SK-N-SH (cell line): ENCODE data around the gene SMARCA1. TPM values are rescaled to one million over a fixed set of nuclear protein-coding genes. Genes with fewer than 3 reads are reported as not detected.
"Not testable (repeated sequence)": the region's sequence is repeated elsewhere in the genome, so short reads cannot be mapped to it uniquely, and the experiment has no call there.

Source experiments
- CTCF ChIA-PET: fragments of 300-600, 350-600 bp; formaldehyde crosslinking; extraction: SDS; loops from one replicate; lab custom pipeline; 2021; lab: Yijun Ruan, JAX
- POLR2A ChIA-PET: fragments of 350-600 bp; sonication (Branson Sonifier 250); formaldehyde crosslinking; extraction: SDS; loops from one replicate; lab custom pipeline; 2020; ENCODE audit warnings: antibody characterized with exemption, inconsistent platforms; lab: Yijun Ruan, JAX
- DNase-seq: peaks from one replicate; pipeline ENCODE4 v3.0.0; 2012
- H2AFZ ChIP-seq: fragments of 200-600 bp; sonication (generic); 2 replicates; pipeline ENCODE4 v1.8.1; 2016; ENCODE audit warnings: antibody characterized with exemption, mild to moderate bottlenecking, low read depth
- H3F3A ChIP-seq: fragments of 200-600 bp; sonication (generic); replicated peaks from 2 replicates; pipeline ENCODE3; 2016; ENCODE audit warnings: antibody characterized with exemption, mild to moderate bottlenecking; ENCODE audit not compliant: insufficient read depth
- H3K27ac ChIP-seq, 2 experiments: fragments of 200-500 bp in 1 of 2; fragments of 200-600 bp in 1 of 2; sonication (Bioruptor generic) in 1 of 2; sonication (generic), shearing (Covaris generic) in 1 of 2; 2 replicates each; pipeline versions ENCODE4 v1.5.1 to v1.6.1; 2014 to 2016; ENCODE audit warnings: low read depth in 2 of 2, inconsistent platforms in 1 of 2, low read length in 1 of 2, mild to moderate bottlenecking in 1 of 2, mixed read lengths in 1 of 2
- H3K27me3 ChIP-seq: fragments of 200-600 bp; sonication (generic), shearing (Covaris generic); 2 replicates; pipeline ENCODE4 v1.6.1; 2016; ENCODE audit warnings: mixed run types; ENCODE audit not compliant: insufficient read depth
- H3K36me3 ChIP-seq, 2 experiments: fragments of 200-500 bp in 1 of 2; fragments of 200-600 bp in 1 of 2; sonication (Bioruptor generic) in 1 of 2; sonication (generic) in 1 of 2; replicated peaks in 1 of 2; 2 replicates each; pipeline versions ENCODE3 to v1.5.1; 2014 to 2016; ENCODE audit warnings: low read length in 1 of 2, mild to moderate bottlenecking in 1 of 2; ENCODE audit not compliant: insufficient read depth in 2 of 2, control insufficient read depth in 1 of 2
- H3K4me1 ChIP-seq, 2 experiments: fragments of 200-500 bp in 1 of 2; fragments of 200-600 bp in 1 of 2; sonication (Bioruptor generic) in 1 of 2; sonication (generic), shearing (Covaris generic) in 1 of 2; 2 replicates each; pipeline versions ENCODE4 v1.5.1 to v1.6.1; 2014 to 2016; ENCODE audit warnings: low read depth in 1 of 2, low read length in 1 of 2, mixed run types in 1 of 2; ENCODE audit not compliant: insufficient read depth in 2 of 2, control insufficient read depth in 1 of 2
- H3K4me2 ChIP-seq: fragments of 200-600 bp; sonication (generic), shearing (Covaris generic); 2 replicates; pipeline ENCODE4 v1.6.1; 2017; ENCODE audit warnings: mixed run types
- H3K4me3 ChIP-seq, 2 experiments: fragments of 200-500 bp in 1 of 2; fragments of 200-600 bp in 1 of 2; sonication (Bioruptor generic) in 1 of 2; sonication (generic), shearing (Covaris generic) in 1 of 2; 2 replicates each; pipeline versions ENCODE4 v1.5.1 to v1.8.1; 2014 to 2016; ENCODE audit warnings: low read depth in 2 of 2, inconsistent platforms in 1 of 2, low read length in 1 of 2, mild to moderate bottlenecking in 1 of 2, mixed read lengths in 1 of 2, moderate library complexity in 1 of 2
- H3K79me2 ChIP-seq: fragments of 200-600 bp; sonication (generic); 2 replicates; pipeline ENCODE4 v1.8.1; 2017; ENCODE audit warnings: mild to moderate bottlenecking; ENCODE audit not compliant: insufficient read depth
- H3K9ac ChIP-seq: fragments of 200-600 bp; sonication (generic); 2 replicates; pipeline ENCODE4 v1.6.1; 2017; ENCODE audit warnings: mixed run types
- H3K9me2 ChIP-seq: fragments of 200-600 bp; sonication (generic); 2 replicates; pipeline ENCODE4 v1.6.1; 2017; ENCODE audit warnings: mixed run types
- H3K9me3 ChIP-seq: fragments of 200-600 bp; sonication (generic); 2 replicates; pipeline ENCODE4 v1.6.1; 2017; ENCODE audit warnings: mixed run types, mild to moderate bottlenecking, moderate library complexity
- H4K20me1 ChIP-seq: fragments of 200-600 bp; sonication (generic); 2 replicates; pipeline ENCODE4 v1.6.1; 2017; ENCODE audit warnings: mild to moderate bottlenecking, mixed run types; ENCODE audit not compliant: insufficient read depth
- EP300 ChIP-seq, 2 experiments: IDR thresholded peaks; 2 replicates each; pipeline versions ENCODE4 v1.4.0 to v1.6.1; 2012; ENCODE audit warnings: borderline replicate concordance in 1 of 2, low read depth in 1 of 2, low read length in 1 of 2
- FOSL2 ChIP-seq: IDR thresholded peaks from 2 replicates; pipeline ENCODE4 v1.4.0; 2012; ENCODE audit warnings: low read depth, mild to moderate bottlenecking, moderate library complexity, borderline replicate concordance
- FOXJ3 ChIP-seq: sonication (generic); formaldehyde crosslinking; IDR thresholded peaks from 2 replicates; pipeline ENCODE4 v1.5.1; 2020; ENCODE audit warnings: mild to moderate bottlenecking, missing genetic modification reagents
- FOXM1 ChIP-seq: IDR thresholded peaks from 2 replicates; pipeline ENCODE4 v1.4.0; 2012; ENCODE audit warnings: low read depth, mild to moderate bottlenecking
- GABPA ChIP-seq: IDR thresholded peaks from 2 replicates; pipeline ENCODE4 v1.4.0; 2012; ENCODE audit warnings: low read depth, mild to moderate bottlenecking
- JUND ChIP-seq: IDR thresholded peaks from 2 replicates; pipeline ENCODE4 v1.4.0; 2012
- NRF1 ChIP-seq: IDR thresholded peaks from 2 replicates; pipeline ENCODE4 v1.6.1; 2012; ENCODE audit warnings: low read depth, mild to moderate bottlenecking, low read length
- PBX3 ChIP-seq: IDR thresholded peaks from 2 replicates; pipeline ENCODE4; 2012
- RAD21 ChIP-seq: IDR thresholded peaks from 2 replicates; pipeline ENCODE4 v1.6.1; 2012; ENCODE audit warnings: mild to moderate bottlenecking, low read length
- RCOR1 ChIP-seq: fragments of 150-350 bp; IDR thresholded peaks from 2 replicates; pipeline ENCODE4 v1.6.1; 2017; ENCODE audit warnings: antibody characterized with exemption, low read length
- SIN3A ChIP-seq: IDR thresholded peaks from 2 replicates; pipeline ENCODE4 v1.6.1; 2012; ENCODE audit warnings: low read depth, mild to moderate bottlenecking, low read length, moderate library complexity, borderline replicate concordance
- SMC3 ChIP-seq: IDR thresholded peaks from 2 replicates; pipeline ENCODE4 v1.6.1; 2012; ENCODE audit warnings: low read depth, low read length, improper control_type of control experiment
- TAF1 ChIP-seq: IDR thresholded peaks from 2 replicates; pipeline ENCODE4 v1.6.1; 2012; ENCODE audit warnings: low read depth, mild to moderate bottlenecking, low read length, moderate library complexity, borderline replicate concordance
- YY1 ChIP-seq: IDR thresholded peaks from 2 replicates; pipeline ENCODE4 v1.4.0; 2012; ENCODE audit warnings: low read depth, mild to moderate bottlenecking
- WGBS: methylation state at CpG from one replicate; pipeline ENCODE4 v1.1.6; 2017; ENCODE audit warnings: low lambda C conversion rate; 5-methylcytosine and 5-hydroxymethylcytosine counted together
- polyA plus RNA-seq, 3 experiments: library from polyadenylated mRNA; depleted of rRNA; stranded (reverse); fragments of >200 nt; gene quantifications; 2 replicates each; pipeline ENCODE4 v1.2.3, GENCODE V29; 2012
- TF ChIP-seq, protein P1 (sequence below): IDR thresholded peaks from 2 replicates; pipeline ENCODE4 v1.4.0; 2012; ENCODE audit warnings: low read depth, borderline replicate concordance
- TF ChIP-seq, protein P2 (sequence below): IDR thresholded peaks from 2 replicates; pipeline ENCODE4 v1.6.1; 2012; ENCODE audit warnings: mild to moderate bottlenecking, low read depth, low read length, moderate library complexity
- TF ChIP-seq, protein P3 (sequence below): IDR thresholded peaks from 2 replicates; pipeline ENCODE4 v1.4.0; 2012; ENCODE audit warnings: low read depth

Gene SMARCA1
- polyA plus RNA-seq, 1 of the 3 experiments (the other 2 are of a cell fraction) = 17.1 TPM

GRCh38 chrX:129565046-129565650, 41.9 kb upstream of the SMARCA1 start:
- Histone ChIP-seq H3F3A (no peaks in the 10 kb centered on the region), H3K27me3 (no peaks in the 10 kb centered on the region), H3K4me2 (no peak overlapping the region), H3K9me2 (no peaks in the 10 kb centered on the region), H3K4me1 (no peaks in the 10 kb centered on the region), H4K20me1 (no peaks in the 10 kb centered on the region), H3K27ac (no peak overlapping the region), H3K79me2 (no peaks in the 10 kb centered on the region), H3K9ac (no peak overlapping the region), H3K36me3 (peaks cover 59 to 74% of the 10 kb centered on the region in 2 experiments), H3K9me3 (no peaks in the 10 kb centered on the region), H3K4me3 (no peak overlapping the region), H2AFZ (no peak overlapping the region)
- ChIA-PET POLR2A (no interaction called here), CTCF (no interaction called here)
- WGBS = 59% methylated on average over 2 of the region's 3 CpGs
- no peak for DNase-seq
- TF ChIP-seq YY1 = no peak
- TF ChIP-seq RCOR1 = no peak
- TF ChIP-seq FOXJ3 = no peak
- TF ChIP-seq NRF1 = no peak
- TF ChIP-seq SMC3 = no peak
- no peak for TF ChIP-seq FOSL2

GRCh38 chrX:129564345-129564744, 41.1 kb upstream of the SMARCA1 start:
- H2AFZ ChIP-seq, H3K4me2 ChIP-seq, H3K9me3 ChIP-seq, H3K4me1 ChIP-seq, H3F3A ChIP-seq, H3K4me3 ChIP-seq, H3K9ac ChIP-seq, H4K20me1 ChIP-seq, POLR2A ChIA-PET, DNase-seq, CTCF ChIA-PET, H3K27me3 ChIP-seq, H3K9me2 ChIP-seq, H3K27ac ChIP-seq, H3K79me2 ChIP-seq: not testable (repeated sequence)
- peaks cover 56 to 78% of the 10 kb centered on the region in 2 experiments for H3K36me3 ChIP-seq
- WGBS = 100% methylated on average over 2 of the region's 5 CpGs

DNA sequence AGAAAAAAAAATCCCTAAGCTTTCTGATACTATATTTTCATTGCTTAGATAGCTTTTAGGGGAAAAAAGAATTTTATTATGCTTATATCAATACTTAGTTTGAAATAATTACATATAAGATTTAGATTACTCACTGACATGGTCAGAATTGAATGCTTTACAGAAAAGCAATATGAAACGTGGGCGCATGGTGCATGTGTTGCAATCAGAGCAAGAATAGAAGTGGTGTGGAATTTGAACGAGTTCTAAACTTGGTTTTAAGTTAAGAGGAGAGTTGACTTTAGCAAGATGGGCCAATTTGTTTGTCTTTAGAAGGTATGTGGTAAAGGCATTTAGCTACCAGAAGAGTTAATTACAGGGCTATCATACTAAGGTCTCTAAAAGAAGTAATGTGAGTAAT, 38.2 kb upstream of the SMARCA1 start:
- Histone ChIP-seq H3K4me2 (no peak overlapping the region), H3K27ac (no peak overlapping the region), H3K4me3 (no peak overlapping the region), H4K20me1 (no peaks in the 10 kb centered on the region), H3K36me3 (peaks cover 70 to 80% of the 10 kb centered on the region in 2 experiments), H3F3A (no peaks in the 10 kb centered on the region), H3K9me3 (no peaks in the 10 kb centered on the region), H3K4me1 (no peaks in the 10 kb centered on the region), H2AFZ (no peak overlapping the region), H3K27me3 (no peaks in the 10 kb centered on the region), H3K79me2 (no peaks in the 10 kb centered on the region), H3K9me2 (no peaks in the 10 kb centered on the region), H3K9ac (no peak overlapping the region)
- ChIA-PET POLR2A (no interaction called here), CTCF (interaction anchor here (1.0 kb wide), 1 partner anchor 40 kb away, joined by 3 read pairs; no protein-coding TSS in a partner anchor)
- no peak for DNase-seq
- TF ChIP-seq TAF1 = no peak
- no peak for TF ChIP-seq NRF1
- TF ChIP-seq PBX3 = no peak
- TF ChIP-seq, protein P1, sequence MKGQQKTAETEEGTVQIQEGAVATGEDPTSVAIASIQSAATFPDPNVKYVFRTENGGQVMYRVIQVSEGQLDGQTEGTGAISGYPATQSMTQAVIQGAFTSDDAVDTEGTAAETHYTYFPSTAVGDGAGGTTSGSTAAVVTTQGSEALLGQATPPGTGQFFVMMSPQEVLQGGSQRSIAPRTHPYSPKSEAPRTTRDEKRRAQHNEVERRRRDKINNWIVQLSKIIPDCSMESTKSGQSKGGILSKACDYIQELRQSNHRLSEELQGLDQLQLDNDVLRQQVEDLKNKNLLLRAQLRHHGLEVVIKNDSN = no peak
- no peak for TF ChIP-seq JUND
- TF ChIP-seq, protein P2, sequence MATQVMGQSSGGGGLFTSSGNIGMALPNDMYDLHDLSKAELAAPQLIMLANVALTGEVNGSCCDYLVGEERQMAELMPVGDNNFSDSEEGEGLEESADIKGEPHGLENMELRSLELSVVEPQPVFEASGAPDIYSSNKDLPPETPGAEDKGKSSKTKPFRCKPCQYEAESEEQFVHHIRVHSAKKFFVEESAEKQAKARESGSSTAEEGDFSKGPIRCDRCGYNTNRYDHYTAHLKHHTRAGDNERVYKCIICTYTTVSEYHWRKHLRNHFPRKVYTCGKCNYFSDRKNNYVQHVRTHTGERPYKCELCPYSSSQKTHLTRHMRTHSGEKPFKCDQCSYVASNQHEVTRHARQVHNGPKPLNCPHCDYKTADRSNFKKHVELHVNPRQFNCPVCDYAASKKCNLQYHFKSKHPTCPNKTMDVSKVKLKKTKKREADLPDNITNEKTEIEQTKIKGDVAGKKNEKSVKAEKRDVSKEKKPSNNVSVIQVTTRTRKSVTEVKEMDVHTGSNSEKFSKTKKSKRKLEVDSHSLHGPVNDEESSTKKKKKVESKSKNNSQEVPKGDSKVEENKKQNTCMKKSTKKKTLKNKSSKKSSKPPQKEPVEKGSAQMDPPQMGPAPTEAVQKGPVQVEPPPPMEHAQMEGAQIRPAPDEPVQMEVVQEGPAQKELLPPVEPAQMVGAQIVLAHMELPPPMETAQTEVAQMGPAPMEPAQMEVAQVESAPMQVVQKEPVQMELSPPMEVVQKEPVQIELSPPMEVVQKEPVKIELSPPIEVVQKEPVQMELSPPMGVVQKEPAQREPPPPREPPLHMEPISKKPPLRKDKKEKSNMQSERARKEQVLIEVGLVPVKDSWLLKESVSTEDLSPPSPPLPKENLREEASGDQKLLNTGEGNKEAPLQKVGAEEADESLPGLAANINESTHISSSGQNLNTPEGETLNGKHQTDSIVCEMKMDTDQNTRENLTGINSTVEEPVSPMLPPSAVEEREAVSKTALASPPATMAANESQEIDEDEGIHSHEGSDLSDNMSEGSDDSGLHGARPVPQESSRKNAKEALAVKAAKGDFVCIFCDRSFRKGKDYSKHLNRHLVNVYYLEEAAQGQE = no peak
- TF ChIP-seq GABPA = no peak
- TF ChIP-seq RAD21 = no peak
- TF ChIP-seq, protein P3, sequence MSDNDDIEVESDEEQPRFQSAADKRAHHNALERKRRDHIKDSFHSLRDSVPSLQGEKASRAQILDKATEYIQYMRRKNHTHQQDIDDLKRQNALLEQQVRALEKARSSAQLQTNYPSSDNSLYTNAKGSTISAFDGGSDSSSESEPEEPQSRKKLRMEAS = no peak
- TF ChIP-seq FOXM1 = no peak
- no peak for TF ChIP-seq EP300 (IDR thresholded peaks at IDR 0.05; ENCODE audit: borderline replicate concordance in 1 of 2, low read depth in 1 of 2, low read length in 1 of 2)
- TF ChIP-seq SIN3A = no peak
- WGBS = 88% methylated on average over 3 of the region's 3 CpGs
